CD4-positive, alpha-beta T cell treated with Interleukin-15 for 1 hour (primary cell): ENCODE measurements around the gene ATP1A1.

Experiments used
- DNase-seq: peaks from one replicate; pipeline ENCODE4 v3.0.0-alpha.2; 2020

Gene ATP1A1

GRCh38 chr1:116345843-116346242 lies 27.2 kb upstream of the ATP1A1 start:
- DNase-seq: peak; percentile 83

- peak; percentile 32 for DNase-seq
Measured at GRCh38 chr1:116346943-116347673, 25.9 kb upstream of the ATP1A1 start.

DNA sequence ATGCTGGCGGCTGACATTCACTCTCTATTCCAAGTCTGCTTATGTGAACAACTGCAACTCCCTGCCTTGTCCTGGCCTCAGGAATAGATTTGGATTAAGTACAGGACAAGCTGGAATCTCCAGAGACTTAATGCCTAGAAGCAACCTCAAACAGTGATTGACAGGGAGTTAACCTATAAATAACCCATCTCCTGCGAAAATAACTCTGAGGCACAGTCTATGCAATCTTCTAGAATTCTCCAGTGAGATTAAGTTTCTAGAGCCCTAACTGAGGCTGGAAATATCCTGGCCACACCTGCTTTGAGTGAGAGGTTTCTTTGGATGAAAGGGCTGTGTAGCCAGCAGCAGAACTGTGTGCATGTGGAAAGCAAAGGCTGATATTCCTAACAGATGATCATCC lies 25.3 kb upstream of the ATP1A1 start:
- DNase-seq: no peak

DNA sequence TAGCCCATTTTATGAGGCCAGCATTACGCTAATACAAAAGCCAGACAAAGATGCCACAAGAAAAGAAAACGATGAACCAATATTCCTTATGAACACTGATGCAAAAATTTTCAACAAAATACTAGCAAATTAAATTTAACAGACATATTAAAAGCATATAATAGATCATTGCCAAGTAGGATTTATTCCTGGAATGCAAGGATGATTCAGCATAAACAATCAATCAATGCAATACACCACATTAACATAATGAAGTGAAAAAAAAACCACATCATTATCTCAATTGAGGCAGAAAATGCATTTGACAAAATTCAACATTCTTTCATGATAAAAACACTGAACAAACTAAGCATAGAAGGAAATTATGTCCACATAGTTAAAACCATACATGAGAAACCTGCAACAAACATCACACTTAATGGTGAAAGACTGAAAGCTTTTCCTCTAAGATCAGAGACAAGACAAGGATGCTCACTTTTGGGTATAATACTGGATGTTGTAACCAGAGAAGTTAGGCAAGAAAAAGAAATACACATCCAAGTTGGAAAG lies 22.9 kb upstream of the ATP1A1 start:
- DNase-seq: no peak

DNA sequence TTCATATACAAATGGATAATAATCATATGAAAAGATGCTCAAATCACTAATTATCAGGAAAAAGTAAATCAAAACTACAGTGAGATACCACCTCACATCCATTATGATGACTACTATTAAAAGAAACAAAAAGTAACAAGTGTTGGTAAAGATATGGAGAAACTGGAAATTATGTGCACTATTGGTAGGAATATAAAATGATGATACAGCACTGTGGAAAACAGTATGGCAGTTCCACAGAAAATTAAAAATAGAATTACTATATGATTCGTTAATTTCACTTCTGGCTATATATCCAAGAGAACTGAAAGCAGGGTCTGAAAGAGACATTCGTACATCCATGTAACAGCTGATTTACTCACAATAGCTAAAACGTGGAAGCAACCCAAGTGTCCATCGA lies 21.1 kb upstream of the ATP1A1 start:
- no peak for DNase-seq

DNA sequence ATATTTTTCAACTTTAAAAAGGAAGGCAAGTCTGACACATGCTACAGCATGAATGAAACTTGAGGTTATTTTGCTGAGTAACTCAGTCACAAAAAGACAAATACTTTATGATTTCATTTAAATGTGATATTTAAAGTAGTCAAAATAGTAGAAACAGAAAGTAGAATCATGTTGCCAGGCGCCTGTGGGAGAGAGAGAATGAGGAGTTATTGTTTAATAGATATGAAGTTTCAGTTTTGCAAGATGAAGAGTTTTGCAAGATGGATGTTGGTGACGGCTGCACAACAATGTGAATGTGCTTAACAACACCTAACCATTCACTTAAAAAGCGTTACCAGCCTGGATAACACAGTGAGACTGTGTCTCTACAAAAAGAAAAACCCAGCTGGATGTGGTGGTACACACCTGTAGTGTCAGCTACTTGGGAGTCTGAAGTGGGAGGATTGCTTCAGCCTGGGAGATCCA lies 20.7 kb upstream of the ATP1A1 start:
- DNase-seq: no peak

DNA sequence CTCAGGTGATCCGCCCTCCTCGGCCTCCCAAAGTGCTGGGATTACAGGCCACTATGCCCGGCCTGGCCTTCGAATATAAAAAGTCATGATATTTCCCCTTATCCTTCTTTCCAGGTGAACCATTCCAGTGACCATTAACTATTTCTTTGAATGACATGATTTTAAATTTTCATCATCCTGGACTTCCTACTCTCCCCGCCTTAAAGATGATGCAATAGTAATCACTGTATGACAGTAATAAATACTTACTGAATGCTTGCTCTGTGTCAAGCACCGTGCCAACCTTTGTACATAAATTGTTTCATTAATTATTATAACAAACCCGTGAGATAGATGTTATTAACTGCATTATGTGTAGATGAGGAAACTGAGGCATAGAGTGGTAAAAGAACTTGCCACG lies 19.9 kb upstream of the ATP1A1 start:
- no peak for DNase-seq

DNA sequence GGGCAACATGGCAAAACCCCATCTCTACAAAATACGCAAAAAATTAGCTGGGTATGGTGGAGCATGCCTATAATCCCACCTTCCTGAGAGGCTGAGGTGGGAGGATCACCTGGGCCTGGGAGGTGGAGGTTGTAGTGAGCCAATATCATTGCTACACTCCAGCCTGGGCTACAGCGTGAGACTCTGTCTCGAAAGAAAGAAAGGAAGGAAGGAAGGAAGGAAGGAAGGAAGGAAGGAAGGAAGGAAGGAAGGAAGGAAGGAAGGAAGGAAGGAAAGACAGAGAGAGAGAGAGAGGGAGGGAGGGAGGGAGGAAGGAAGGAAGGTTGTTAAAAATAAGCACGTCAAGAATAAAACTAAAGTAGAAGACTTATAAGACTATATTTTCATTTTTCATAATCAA lies 17.0 kb upstream of the ATP1A1 start:
- no peak for DNase-seq

- no peak for DNase-seq
Measured at GRCh38 chr1:116356673-116357072, 16.4 kb upstream of the ATP1A1 start.

GRCh38 chr1:116357487-116357886 lies 15.6 kb upstream of the ATP1A1 start:
- DNase-seq: no peak

GRCh38 chr1:116359060-116359830 lies 13.8 kb upstream of the ATP1A1 start:
- no peak for DNase-seq

DNA sequence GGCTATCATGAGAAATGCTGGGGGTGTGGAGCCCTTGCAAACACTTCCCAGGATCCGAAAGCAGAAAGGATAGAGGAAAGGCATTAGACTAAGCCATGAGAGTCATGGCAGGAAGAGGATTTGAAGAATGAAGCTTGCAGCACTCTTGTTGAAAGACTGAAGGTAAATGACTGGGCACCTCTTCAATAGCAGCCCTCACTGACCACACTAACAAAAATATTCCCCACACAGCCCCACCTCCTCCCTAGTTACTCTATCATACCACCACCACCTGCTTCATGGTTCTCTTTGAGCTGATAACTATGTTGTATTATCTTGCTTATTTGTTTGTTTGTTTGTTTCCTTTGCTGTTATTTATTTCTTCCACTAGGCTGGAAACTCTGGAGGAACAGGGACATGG lies 13.2 kb upstream of the ATP1A1 start:
- DNase-seq: no peak

GRCh38 chr1:116360429-116361173 lies 12.4 kb upstream of the ATP1A1 start:
- DNase-seq: no peak

GRCh38 chr1:116361648-116362047 lies 11.4 kb upstream of the ATP1A1 start:
- no peak for DNase-seq

DNA sequence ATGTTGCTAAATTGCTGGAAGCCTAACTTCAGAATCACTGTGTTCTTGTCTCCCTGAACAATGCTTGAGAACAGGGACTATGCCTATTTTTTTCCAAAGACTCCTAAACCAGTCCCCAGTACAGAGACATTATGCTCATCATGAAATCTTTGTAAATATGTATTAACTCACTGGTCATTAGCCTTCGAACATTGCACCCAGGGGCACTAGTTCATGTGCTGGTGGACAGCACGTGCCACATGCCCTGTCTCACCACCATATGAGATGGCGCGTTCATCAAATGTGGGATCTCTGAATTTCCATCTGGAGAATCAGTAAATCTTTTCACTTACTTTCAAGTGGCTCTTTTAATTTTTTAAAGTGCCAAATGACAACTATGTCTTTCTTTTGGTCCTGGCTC lies 11.0 kb upstream of the ATP1A1 start:
- no peak for DNase-seq

DNA sequence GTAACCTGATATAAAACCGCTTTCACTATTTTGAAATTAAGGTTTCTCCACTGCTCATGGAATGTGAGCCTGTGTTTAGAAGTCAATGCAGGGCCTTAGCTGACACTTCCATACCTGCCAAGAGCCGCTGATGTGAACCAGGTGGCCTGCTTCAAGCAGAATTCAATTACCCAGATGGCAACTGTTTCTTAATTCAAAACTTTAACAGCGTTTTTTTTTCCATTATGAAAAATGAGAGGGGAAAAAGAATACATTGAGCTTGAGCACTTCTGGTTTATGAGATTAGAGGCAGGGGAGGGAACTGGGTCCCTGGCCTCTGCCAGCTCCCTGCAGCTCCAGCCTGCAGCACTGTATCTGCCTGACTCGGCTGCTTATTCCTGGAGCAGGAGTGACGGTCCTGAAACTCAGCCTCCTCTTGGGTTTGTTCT lies 7.7 kb upstream of the ATP1A1 start:
- DNase-seq: no peak

DNA sequence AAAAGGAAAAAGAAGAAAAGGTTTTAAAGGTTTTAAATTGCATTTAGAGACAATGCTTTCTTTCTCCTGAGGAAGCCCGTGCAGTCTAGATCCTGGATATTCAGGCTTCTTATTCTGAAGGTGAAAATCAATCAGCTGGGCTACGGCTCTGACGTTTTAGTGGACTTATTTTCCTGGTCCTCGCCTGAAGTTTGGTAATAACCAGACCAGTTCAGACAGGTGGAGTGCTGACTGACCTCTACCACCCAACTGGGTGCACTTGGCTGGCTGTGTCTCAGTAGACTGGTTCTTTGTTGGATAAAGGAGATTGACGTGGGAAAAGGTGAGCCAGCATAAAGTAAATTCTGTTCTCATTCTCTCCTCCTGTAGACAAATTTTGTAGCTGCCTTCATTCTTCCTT lies 7.2 kb upstream of the ATP1A1 start:
- DNase-seq: no peak

GRCh38 chr1:116367256-116367945 lies 5.6 kb upstream of the ATP1A1 start:
- no peak for DNase-seq

DNA sequence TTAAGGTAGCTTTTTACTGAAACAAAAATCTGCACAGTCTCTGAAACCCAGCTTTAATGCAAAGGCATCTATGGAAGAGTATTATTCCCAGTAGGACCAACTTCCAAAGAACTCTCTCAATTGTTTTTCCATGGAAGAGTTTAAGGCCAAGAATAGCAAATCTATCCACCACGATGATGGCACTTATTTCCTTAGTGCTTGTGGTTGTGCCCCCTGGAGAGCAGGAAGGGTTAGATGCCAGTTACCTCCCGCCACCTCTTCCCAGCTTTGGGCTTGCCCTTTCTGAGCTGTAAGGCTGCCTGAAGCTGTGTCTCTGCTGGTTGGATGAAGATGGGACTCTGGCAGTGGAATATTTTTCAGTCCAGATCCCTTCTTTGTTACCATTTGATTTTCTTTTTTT lies 4.8 kb upstream of the ATP1A1 start:
- no peak for DNase-seq

DNA sequence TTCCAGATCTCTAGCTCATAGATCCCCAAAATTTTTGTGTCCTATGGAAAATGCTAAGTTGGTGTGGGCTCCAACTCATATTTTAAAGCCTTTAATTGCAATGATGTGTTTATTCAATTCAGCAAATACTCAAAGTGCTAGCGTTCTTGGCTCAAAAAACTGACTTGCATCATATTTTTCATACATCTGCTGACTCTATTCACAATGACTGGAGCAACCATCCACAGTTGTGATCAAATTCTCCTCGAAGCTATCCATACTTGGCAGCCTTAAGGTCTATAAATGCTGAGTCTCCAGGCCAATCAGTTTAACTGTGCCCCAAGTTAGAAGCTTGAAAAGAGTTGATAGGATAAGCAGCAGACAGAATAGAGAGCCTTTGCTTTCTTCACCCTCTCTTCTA lies 2.9 kb upstream of the ATP1A1 start:
- DNase-seq: no peak

DNA sequence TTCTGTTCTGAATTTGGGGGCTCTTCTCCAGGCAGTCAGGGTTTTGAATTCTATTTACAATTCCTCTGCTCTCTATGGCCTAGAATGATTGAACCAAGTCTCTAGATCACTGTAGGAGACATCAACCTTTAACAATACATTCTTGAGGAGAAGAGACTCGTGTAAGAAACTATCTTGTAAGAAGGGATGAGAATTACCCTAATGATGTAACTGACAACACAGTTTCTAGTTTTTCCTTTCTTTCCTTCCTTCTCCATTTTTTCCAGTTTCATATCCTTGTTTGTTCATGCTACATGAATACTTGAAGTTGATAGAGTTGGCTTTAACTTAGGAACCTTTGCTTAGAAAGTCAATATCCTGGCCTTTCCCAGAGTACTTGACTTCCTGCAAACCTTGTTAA lies 1.3 kb upstream of the ATP1A1 start:
- no peak for DNase-seq

DNA sequence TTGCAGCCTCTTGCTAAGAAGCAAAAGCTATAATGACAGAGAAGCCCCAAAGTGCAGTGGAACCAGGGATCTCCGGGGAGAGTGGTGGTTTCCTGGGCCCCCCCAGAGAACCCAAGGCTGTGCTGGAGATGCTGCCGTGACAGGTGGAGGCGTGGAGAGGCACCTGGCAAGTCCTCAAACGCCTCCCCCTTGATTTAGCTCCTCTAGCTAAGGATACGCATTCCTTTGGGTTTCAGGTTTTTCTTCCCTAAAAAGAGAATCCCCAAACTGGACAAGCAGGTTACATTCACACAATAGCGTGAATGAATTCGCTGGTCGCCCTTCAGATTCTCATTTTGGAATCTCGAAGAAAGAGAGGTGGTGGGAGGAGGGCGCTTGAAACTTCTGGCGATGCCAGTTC lies 853 bp upstream of the ATP1A1 start:
- DNase-seq: no peak
